HG02623 (cell line): Measurements from ENCODE around the gene ZBTB43.
"Not testable (repeated sequence)": the region's sequence is repeated elsewhere in the genome, so short reads cannot be mapped to it uniquely, and the experiment has no call there.

ENCODE experiments used
- ATAC-seq: cut with Tn5 transposase; IDR thresholded peaks from one replicate; pipeline ENCODE4 v1.9.1; 2021; ENCODE audit warnings: moderate library complexity; ENCODE audit not compliant: unreplicated experiment

Gene ZBTB43

DNA sequence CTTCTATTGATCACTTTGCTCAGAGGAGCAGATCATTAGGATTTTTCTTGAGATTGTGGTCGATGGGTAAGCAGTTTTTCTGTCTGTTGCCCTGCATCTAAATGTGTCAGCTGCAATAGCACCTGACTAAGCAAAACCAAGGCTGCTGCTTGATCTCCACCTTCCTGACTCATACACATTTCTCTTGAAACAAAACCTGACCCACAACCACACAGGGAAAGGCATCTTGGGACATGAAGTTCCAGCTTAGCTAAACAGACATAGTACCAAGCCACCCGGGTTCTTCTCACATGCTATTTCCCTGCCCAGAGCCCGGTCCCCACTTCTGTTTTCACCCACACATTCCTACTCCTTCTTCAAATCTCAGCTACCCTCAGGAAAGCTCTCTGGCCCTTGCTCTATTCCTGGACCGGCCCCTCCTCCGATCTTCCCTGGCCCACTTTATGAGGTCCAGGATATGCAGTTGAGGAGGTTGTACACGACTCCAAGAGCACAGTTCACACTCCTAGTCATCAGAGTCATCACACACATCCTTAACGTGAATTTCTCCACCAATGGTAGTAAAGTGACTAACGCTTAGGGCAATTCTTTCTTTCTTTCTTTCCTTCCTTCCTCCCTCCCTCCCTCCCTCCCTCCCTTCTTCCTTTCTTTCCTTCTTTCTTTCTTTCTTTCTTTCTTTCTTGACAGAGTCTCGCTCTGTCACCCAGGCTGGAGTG, 16.0 kb upstream of the ZBTB43 start:
- ATAC-seq: no peak

DNA sequence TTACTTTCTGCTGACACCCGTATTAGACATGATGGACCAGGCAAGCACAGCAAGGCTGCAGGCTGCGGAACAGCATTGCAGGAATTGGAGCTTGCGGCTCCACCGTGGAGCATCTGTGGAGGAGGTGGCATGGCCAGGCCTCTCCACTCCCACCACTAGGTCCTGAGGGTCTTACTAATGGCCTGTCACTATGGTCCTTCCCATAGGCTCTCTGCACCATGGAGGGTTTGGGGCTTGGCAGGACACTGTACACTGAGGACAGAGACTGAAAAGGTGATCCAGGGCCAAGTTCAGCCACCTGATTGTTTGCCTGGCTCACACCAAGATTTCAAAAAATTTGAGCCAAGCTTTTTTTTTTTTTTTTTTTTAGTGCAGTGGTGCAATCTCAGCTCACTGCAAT, 14.3 kb upstream of the ZBTB43 start:
- ATAC-seq: no peak

DNA sequence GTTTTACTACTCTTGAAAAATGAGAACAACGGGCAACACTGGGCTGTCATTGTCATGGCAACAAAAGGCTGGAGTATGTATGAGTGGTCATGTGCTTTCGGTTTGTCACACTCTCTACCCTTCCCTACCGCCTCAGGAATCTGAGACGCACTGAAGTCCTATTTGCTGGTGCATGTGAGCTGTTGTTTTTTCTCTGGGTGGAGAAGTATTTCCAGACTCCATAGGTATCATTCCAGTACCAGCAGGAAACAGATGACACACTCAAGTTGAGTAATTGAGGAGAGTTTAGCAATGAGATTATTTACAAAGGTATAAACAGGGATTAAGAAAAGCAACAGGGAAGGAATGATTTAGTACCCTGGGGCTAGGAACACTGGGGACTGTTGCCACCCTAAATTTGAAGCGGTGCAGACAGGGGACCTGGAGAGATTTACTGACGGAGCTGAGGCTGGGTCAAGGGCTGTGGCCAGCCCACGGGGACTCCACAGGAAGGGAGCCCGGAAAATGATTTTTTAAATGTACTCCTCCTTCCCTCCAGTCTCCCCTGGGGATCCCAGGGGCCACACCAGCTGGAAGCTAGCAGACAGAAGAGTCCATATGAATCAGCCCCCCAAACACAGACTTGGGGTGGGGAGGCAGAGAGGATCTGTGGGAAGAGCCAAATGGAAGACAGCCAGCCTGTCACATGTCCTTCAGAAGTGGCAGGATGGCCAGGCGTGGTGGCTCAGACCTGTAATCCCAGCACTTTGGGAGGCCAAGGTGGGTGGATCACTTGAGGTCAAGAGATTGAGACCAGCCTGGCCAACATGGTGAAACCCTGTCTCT, 13.2 kb upstream of the ZBTB43 start:
- no peak for ATAC-seq

DNA sequence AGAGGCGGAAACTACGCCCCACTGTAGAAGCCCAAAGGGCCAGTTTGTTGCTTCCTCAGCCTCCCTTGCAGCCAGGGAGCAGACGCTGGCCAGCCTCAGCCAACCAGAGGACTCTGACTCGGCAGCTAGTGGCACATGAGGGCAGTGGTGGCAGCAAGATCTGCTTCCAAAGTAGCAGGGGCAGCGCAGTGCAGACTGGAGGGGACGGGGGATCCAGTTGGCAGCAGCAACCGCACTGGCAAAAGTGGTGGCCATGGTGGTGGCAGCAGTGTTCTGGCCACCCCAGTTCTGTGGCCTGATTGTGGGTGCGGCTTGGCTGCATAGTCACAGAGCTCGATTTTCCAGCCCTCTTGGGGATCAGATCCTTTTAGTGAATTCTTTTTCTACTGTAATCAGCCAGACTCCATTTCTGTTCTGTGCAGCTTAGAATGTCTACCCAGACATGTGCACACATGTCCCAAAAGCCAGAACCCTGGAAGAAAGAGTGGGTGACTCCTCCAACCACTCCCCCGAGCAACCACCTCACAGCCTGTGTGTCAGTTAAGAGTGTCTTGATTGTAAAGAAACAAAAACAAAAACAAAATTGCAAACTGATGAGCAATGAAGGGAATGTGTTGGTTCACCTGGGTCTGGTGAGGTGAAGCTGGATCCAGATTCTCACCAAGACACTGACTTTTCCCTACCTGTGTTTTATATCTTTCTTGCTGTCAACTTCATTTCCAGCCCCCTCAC, 11.0 kb upstream of the ZBTB43 start:
- no peak for ATAC-seq

DNA sequence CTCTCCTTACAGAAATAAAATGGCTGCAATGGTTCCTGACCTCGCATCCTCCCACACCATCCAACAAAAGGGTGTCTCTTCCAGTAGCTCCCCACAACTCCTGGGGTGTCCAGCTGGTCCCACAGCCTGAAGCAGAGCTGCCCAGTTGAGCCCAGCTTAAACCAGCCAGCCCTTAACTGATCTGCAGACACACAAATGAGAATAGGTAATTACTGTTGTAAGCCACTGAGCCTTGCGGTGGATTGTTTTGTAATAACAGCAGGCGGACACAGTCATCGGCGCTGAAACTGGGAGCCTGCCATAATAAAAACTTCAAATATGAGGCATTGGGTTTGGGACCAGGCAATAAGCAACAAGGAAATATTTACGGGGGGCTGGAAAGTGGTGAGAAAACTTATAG, 10.4 kb upstream of the ZBTB43 start:
- no peak for ATAC-seq

DNA sequence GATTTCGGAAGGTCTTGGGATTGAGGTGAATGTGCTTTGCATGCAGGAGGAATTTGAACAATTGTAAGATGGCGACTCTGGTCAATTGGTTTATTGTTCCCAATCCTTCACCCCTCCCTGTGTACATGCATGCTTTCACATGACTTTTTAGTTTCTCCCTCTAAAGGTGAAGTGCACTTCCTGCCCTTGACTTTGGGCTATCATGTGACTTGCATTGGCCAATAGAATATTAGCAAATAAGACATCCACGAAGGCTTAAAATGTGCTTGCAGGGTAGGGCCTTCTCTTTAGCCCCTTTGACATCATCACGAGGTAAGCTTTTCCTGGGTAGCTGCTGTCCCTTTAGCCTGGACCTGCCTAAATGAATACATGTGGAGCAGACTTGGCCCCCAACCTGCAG, 8.1 kb upstream of the ZBTB43 start:
- no peak for ATAC-seq

DNA sequence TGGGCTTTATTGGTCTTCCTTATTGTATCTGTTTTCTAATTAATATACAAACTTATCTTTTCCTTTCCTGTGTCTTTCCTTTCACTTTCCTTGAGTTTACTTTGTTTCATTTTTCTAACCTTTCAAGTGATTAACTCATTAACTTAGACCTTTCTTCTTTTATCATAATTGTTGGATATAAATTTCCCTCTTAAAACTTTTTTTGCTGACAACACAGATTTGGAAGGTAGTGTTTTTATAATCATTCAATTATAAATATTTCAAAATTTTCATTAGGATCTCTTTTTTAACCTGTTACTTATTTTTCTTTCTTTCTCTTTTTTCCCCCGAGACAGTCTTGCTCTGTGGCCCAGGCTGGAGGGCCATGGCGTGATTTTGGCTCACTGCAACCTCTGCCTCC, 6.9 kb upstream of the ZBTB43 start:
- ATAC-seq: no peak

DNA sequence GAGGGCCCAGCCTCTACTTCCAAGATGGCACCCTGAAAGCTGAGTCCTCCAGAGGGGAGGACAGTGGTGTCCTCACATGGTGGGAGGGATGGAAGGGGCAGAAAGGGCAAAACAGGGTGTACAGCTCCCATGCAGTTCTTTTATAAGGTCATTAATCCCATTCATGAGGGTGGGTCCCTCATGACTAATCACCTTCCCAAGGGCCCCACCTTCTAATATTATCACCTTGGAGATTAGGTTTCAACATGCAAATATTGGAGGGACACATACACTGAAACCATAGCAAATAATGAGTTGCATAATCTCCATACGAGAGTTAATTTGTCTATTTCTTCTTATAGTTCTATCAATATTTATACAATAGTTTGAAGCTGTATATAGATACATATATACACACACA, 5.8 kb upstream of the ZBTB43 start:
- ATAC-seq: no peak

DNA sequence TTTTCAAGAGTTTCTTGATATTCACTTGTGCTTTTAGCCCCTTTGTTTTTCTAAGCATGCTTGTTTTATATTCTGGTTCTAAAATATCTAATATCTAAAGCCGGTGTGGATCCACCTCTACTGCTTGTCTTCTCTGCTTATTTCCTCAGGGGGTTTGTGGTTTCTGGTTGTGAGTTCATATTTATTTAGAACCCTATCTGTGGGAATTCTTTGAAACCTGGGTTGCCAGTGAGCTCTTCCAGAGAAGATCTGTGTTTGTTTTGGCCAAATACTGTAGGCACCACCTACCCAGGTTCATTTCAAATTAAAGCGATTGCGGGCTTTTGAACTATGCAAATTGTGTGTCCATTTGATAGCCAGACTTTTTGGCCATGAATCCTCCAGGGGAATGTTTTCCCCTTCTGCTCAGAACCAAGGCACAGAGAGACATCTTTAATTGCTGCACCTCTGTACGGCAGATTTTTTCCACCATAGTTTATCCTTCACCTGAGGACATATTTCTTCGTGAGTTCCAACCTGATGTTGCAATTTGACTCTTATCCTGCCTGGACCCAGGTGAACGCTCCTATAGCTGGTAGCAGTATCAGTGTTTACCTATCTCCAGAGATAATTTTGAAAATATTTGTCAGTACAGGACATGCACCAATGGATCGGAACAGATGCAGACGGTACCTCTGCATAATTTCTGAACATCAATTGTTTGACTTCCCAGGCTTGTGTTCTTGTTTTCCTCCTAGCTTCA, 2.4 kb upstream of the ZBTB43 start:
- ATAC-seq: no peak

DNA sequence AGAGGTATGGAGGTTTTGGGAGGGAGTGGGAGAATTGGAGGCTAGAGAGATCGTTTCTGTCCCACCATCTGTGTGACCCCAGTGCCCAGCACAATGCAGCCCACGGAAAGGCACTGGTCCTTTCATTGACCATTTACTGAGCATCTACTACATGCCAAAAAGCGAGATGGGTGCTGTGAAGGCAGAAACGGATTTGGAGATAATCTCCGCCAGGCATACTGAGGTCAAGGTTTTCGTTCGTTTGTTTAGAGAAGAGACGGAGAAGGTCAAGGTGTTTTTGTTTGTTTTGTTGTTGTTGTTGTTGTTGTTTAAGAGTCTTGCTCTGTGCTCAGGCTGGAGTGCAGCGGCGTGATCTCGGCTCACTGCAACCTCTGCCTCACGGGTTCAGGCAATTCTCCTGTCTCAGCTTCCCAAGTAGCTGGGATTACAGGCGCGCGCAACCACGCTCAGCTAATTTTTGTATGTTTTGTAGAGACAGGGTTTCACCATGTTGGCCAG, 593 bp upstream of the ZBTB43 start:
- no peak for ATAC-seq

DNA sequence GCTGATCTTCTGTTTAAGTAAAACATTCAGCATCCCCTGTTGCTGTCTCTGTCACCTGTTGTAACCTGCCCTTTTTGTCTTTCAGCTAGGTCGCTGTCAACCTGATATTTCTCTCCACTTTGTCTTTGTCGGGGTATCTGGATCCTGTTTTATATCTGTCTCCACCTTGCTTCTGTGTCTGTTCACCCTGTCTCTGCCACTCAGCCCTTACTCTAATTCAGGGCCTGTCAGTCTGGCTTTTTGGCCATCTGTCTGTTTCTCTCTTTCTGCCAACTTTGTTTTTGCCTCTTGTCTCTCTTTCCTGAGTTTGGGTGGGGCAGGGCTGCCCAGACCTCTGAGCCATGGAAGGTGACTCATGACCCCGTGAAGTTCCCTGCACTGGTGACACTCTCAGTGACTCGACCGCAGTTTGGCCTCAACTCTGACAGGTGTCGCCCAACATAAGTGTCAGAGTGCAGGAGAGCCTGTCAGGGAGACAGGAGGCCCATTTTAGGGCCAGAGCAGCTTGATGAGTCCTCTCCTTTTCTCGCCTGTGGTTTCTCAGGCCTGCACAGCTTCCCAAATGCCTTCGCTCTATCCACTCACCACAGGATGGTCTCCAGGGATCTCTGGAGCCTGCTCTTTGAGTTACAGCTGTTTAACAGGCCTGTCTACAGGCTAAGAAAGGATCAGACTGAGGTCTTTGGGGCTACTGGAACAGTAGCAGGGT, 868 bp downstream of the ZBTB43 start:
- ATAC-seq: peak; percentile 65

DNA sequence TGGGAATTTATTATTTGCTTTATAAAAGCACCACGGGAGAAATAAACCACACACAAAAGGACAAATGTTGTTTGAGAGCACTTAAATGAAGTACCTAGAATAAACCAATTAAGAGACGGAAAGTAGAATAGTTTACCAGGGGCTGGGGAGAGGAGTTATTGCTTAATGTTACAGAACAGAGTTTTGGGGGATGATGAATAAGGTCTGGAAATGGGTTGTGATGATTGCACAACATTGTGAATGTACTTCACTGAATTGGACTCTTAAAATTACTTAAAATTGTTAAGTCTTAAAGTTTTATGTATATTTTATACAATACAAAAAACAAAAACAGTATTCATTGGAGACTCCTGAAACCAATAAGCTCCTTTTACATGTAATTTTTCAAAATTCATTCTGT, 1.5 kb downstream of the ZBTB43 start:
- ATAC-seq: no peak

DNA sequence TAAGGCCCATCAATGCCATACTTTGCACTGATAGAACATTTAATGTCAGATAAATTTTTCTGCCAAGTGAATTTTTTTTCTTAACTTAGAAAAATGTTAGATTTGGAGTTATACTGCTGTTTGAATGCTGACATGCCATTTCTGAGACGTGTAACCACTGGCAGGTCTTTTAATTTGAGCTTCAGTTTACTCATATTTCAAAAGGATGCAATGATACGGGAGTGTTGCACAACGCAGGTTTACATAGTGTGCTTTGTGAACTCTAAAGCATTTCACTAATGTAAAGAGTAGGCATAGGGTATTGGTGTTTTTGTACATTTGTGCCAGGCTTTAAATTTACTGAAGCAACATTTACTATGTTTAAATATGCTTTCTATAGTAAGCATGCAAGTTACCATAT, 4.2 kb downstream of the ZBTB43 start:
- ATAC-seq: no peak

DNA sequence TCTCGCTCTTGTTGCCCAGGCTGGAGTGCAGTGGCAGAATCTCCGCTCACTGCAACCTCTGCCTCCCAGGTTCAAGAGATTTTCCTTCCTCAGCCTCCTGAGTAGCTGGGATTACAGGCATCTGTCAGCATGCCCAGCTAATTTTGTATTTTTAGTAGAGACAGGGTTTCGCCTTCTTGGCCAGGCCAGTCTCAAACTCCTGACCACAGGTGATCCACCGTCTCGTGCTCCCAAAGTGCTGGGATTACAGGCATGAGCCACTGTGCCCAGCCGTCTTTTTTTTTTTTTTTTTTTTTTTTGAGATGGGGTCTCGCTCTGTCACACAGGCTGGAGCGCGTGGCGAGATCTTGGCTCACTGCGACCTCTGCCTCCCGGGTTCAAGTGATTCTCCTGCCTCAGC, 5.4 kb downstream of the ZBTB43 start:
- ATAC-seq: not testable (repeated sequence)

DNA sequence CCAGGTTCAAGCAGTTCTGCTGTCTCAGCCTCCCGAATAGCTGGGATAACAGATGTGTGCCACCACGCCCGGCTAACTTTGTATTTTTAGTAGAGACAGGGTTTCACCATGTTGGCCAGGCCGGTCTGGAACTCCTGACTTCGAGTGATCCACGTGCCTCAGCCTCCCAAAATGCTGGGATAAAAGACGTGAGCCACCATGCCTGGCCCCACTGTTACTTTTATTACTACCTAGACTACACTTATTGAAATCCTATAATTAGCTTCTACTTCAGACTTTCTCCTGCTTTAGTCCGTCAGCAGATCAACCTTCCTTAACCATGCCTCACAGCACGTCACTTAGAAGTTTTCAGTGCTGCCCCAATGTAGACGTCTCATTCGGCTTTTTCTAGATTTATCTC, 8.2 kb downstream of the ZBTB43 start:
- ATAC-seq: no peak

DNA sequence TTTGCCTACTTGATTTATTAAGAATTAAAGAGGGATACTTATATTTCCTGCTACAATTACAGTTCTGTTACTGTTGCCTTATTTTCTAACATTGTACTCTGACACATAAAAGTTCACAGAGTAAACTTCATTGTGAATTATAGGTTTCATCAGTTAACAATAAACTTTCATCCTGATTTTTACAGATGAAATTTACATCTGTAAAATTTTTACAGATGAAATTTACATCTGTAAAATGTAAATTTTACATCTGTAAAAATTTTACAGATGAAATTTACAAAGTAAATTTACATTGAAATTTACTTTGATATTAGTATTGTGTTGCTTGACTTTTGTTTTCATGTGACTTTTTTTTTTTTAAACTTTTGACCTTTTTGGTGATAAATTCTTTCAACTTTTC, 9.3 kb downstream of the ZBTB43 start:
- no peak for ATAC-seq

DNA sequence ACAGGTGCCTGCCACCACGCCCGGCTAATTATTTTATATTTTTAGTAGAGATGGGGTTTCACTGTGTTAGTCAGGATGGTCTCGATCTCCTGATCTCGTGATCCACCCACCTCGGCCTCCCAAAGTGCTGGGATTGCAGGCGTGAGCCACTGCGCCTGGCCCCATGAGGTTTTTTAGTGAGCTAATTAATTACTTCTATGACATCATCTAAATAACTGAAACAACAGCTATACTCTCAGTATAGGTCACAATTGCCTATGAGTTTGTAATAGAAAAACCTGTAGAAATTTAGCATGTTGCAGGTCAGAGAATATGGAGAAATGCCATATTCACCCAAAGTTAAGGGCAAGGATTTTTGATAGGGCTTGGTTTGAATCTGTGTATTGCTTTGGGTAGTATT, 12.8 kb downstream of the ZBTB43 start:
- ATAC-seq: not testable (repeated sequence)

DNA sequence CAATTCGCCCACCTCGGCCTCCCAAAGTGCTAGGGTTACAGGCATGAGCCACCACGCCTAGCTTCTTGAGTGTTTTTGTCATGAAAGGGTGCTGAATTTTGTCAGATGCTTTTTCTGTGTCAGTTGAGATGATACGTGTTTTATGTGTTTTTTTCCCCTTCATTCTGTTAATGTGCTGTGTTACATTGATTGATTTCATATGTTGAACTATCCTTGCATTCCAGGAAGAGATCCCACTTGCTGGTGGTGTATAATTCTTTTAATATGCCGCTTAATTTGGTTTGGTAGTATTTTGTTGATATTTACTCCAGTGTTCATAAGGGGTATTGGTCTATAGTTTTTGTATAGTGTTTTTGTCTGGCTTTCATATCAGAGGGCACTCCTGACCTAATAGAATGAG, 13.6 kb downstream of the ZBTB43 start:
- ATAC-seq: no peak

DNA sequence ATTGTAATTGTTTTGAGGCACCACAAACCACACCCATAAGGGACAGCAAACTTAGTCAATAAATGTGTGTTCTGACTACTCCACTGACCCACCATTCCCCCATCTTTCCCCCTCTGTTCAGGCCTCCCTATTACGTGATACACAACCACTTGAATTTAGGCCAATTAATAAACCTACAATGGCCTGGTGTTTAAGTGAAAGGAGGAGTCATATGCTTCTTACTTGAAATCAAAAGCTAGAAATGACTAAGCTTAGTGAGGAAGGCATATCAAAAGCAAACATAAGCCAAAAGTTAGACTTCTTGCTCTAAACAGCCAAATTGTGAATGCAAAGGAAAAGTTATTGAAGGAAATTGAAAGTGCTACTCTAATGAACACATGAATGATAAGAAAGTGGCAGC, 14.6 kb downstream of the ZBTB43 start:
- no peak for ATAC-seq

DNA sequence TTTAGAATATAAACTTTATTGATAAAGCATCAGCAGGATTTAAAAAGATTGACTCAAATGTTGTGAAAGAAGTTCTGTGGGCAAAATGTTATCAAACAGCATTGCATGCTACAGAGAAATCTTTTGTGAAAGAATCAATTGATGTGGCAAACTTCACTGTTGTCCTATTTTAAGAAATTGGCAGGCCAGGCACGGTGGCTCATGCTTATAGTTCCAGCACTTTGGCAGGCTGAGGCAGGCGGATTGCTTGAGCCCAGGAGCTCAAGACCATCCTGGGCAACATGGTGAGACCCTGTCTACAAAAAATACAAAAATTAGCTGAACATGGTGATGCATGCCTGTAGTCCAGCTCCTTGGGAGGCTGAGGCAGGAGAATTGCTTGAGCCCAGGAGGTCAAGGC, 17.4 kb downstream of the ZBTB43 start:
- ATAC-seq: no peak
